SJCRH30 (cell line): ENCODE measurements around the gene TANK. TPM values are rescaled to one million over a fixed set of nuclear protein-coding genes. Genes with fewer than 3 reads are reported as not detected.
"Not testable (repeated sequence)": the region's sequence is repeated elsewhere in the genome, so short reads cannot be mapped to it uniquely, and the experiment has no call there.

Source experiments
- DNase-seq, 2 experiments: peaks; one replicate each; pipeline ENCODE4 v3.0.0-alpha.2; 2015 to 2020
- H3K27ac ChIP-seq: fragments of 250-450 bp; sonication (Bioruptor Pico); 2 replicates; pipeline ENCODE4 v1.5.1; 2020; ENCODE audit warnings: mild to moderate bottlenecking, moderate library complexity
- H3K27me3 ChIP-seq: fragments of 250-450 bp; sonication (Bioruptor Pico); 2 replicates; pipeline ENCODE4 v1.5.1; 2020; ENCODE audit warnings: mild to moderate bottlenecking, moderate library complexity
- H3K36me3 ChIP-seq: fragments of 250-450 bp; sonication (Bioruptor Pico); 2 replicates; pipeline ENCODE4 v1.5.1; 2020; ENCODE audit warnings: mild to moderate bottlenecking, moderate library complexity
- H3K4me1 ChIP-seq: fragments of 250-450 bp; sonication (Bioruptor Pico); 2 replicates; pipeline ENCODE4 v1.5.1; 2020; ENCODE audit warnings: mild to moderate bottlenecking, moderate library complexity
- H3K4me3 ChIP-seq: fragments of 250-450 bp; sonication (Bioruptor Pico); 2 replicates; pipeline ENCODE4 v1.5.1; 2020; ENCODE audit warnings: mild to moderate bottlenecking, moderate library complexity
- H3K9me3 ChIP-seq: fragments of 250-450 bp; sonication (Bioruptor Pico); replicated peaks from 2 replicates; pipeline ENCODE4 v1.5.1; 2020; ENCODE audit warnings: mild to moderate bottlenecking, moderate library complexity
- total RNA-seq: library from RNA; depleted of rRNA; stranded (reverse); fragments of >200 nt; shearing (Covaris generic); gene quantifications from 2 replicates; pipeline ENCODE4 v1.2.3, GENCODE V29; 2014

The TANK gene
- total RNA-seq, 1 experiment from 2014 or later: 45.2 TPM

- Histone ChIP-seq H3K4me1 (peaks cover 15% of the 10 kb centered on the region), H3K36me3 (no peaks in the 10 kb centered on the region), H3K9me3 (no peaks in the 10 kb centered on the region), H3K27me3 (no peaks in the 10 kb centered on the region), H3K4me3 (no peak overlapping the region), H3K27ac (peak overlapping the region; percentile 55)
- DNase-seq: no peak
Measured at GRCh38 chr2:161123531-161124030, 36.6 kb upstream of the TANK start.

DNA sequence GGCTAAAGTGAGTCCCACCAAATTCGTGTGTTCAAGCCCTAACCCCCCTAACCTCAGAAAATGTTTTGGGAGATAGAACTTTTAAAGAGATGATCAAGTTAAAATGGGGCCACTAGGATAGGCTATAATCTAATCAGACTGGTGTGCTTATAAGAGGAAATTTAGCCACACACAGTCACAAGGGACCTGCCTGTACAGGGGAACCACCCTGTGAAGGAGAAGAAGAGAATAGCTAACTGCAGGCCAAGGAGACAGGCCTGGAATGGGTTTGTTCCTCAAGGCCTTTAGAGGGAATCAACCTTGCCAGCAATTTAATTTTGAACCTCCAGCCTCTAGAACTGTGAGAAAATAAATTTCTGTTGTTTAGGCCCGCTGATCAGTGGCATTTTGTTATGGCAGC lies 36.0 kb upstream of the TANK start:
- Histone ChIP-seq H3K9me3 (no peaks in the 10 kb centered on the region), H3K4me3 (no peak overlapping the region), H3K27me3 (no peaks in the 10 kb centered on the region), H3K4me1 (peaks cover 15% of the 10 kb centered on the region), H3K27ac (no peak overlapping the region), H3K36me3 (no peaks in the 10 kb centered on the region)
- DNase-seq: no peak

DNA sequence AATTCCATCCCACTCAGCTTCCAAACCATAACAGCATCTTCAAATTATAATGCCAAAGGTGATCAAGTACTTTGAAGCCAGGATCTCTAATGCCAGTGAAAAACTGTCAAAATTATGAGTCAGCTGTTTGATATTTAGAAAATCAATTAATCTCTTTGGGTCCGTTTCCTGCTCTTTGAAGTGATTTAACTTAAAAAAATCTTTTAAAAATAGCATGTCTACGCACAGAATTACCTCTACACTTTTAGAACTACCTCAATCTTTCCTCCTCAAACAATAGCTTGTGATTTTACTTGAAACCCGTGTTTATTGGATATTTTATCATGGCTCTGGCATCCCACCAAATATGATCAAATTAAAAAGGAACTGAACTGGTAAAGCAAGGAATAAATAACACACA lies 31.3 kb upstream of the TANK start:
- Histone ChIP-seq H3K4me3 (no peak overlapping the region), H3K27ac (no peak overlapping the region), H3K9me3 (0 out of 2 replicates have a peak, but pooled peaks cover 5% of the 10 kb centered on the region), H3K36me3 (no peaks in the 10 kb centered on the region), H3K4me1 (peaks cover 14% of the 10 kb centered on the region), H3K27me3 (no peaks in the 10 kb centered on the region)
- DNase-seq: no peak

- no peaks in the 10 kb centered on the region for H3K36me3 ChIP-seq
- DNase-seq: no peak
Measured at GRCh38 chr2:161130354-161130753, 29.9 kb upstream of the TANK start.

DNA sequence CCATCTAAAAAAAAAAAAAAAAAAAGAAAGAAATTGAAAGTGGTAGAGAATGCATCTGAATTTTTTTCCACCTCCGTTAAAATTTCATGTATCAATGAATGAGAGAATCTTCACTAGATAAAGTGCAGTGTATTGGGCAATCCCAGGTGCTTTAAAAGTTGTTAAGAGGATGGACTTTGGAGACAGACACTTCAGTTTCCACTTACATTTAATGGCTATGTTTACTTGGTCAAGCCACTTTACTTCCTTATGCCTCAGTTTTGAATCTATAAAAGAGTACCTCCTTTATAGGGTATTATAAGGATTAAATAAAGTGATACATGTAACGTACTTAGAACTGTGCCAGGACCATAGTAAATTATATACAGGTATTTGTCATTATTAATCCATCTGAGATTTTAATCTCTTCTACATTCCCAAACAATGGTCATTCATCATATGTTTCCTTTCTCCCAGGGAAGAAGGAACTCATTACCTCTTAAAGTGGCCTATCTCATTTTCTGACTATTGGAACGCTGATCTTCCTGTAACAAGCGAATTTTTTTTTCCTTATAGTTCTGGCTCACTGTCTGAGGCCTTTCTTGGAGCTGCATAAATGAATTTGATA lies 29.1 kb upstream of the TANK start:
- Histone ChIP-seq H3K9me3 (0 out of 2 replicates have a peak, but pooled peaks cover 5% of the 10 kb centered on the region), H3K4me3 (no peak overlapping the region), H3K36me3 (no peaks in the 10 kb centered on the region), H3K4me1 (peaks cover 27% of the 10 kb centered on the region), H3K27me3 (no peaks in the 10 kb centered on the region), H3K27ac (no peak overlapping the region)
- DNase-seq: no peak

More at GRCh38 chr2:161130354-161130753, 29.9 kb upstream of the TANK start:
- H3K27ac ChIP-seq: peak overlapping the region; percentile 55
- H3K9me3 ChIP-seq: 0 out of 2 replicates have a peak, but pooled peaks cover 5% of the 10 kb centered on the region
- no peak overlapping the region for H3K4me3 ChIP-seq
- H3K27me3 ChIP-seq: no peaks in the 10 kb centered on the region
- peaks cover 18% of the 10 kb centered on the region for H3K4me1 ChIP-seq

- DNase-seq: no peak
Measured at GRCh38 chr2:161131804-161132203, 28.4 kb upstream of the TANK start.

GRCh38 chr2:161132384-161132783 lies 27.8 kb upstream of the TANK start:
- not testable (repeated sequence) for DNase-seq, H3K36me3 ChIP-seq, H3K4me3 ChIP-seq, H3K9me3 ChIP-seq, H3K27ac ChIP-seq, H3K27me3 ChIP-seq
- peaks cover 32% of the 10 kb centered on the region for H3K4me1 ChIP-seq

More at GRCh38 chr2:161131804-161132203, 28.4 kb upstream of the TANK start:
- Histone ChIP-seq H3K36me3 (no peaks in the 10 kb centered on the region), H3K9me3 (0 out of 2 replicates have a peak, but pooled peaks cover 5% of the 10 kb centered on the region), H3K4me1 (peaks cover 32% of the 10 kb centered on the region), H3K27me3 (no peaks in the 10 kb centered on the region), H3K27ac (no peak overlapping the region), H3K4me3 (no peak overlapping the region)

DNA sequence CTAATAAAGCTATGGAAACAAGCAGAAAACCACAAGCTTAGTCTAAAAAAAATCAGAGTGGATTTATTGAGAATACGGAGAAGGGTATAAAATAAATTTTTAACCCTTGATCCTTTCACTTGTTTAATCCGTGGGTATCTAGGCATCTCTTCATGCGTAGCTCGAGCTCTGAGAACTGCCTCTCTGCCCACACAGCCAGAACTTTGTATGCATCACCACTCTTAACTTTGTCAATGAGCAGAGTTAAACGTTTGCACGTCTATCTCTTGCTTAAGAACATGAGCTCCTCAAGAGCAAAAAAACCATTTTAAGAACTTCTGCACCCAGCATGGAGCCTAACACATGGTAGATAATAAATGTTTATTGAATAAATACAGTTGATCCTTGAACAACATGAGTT lies 26.9 kb upstream of the TANK start:
- H3K4me3 ChIP-seq: no peak overlapping the region
- no peak overlapping the region for H3K27ac ChIP-seq
- H3K4me1 ChIP-seq: peaks cover 32% of the 10 kb centered on the region
- no peaks in the 10 kb centered on the region for H3K27me3 ChIP-seq
- H3K9me3 ChIP-seq: 0 out of 2 replicates have a peak, but pooled peaks cover 5% of the 10 kb centered on the region
- DNase-seq: no peak
- H3K36me3 ChIP-seq: no peaks in the 10 kb centered on the region

DNA sequence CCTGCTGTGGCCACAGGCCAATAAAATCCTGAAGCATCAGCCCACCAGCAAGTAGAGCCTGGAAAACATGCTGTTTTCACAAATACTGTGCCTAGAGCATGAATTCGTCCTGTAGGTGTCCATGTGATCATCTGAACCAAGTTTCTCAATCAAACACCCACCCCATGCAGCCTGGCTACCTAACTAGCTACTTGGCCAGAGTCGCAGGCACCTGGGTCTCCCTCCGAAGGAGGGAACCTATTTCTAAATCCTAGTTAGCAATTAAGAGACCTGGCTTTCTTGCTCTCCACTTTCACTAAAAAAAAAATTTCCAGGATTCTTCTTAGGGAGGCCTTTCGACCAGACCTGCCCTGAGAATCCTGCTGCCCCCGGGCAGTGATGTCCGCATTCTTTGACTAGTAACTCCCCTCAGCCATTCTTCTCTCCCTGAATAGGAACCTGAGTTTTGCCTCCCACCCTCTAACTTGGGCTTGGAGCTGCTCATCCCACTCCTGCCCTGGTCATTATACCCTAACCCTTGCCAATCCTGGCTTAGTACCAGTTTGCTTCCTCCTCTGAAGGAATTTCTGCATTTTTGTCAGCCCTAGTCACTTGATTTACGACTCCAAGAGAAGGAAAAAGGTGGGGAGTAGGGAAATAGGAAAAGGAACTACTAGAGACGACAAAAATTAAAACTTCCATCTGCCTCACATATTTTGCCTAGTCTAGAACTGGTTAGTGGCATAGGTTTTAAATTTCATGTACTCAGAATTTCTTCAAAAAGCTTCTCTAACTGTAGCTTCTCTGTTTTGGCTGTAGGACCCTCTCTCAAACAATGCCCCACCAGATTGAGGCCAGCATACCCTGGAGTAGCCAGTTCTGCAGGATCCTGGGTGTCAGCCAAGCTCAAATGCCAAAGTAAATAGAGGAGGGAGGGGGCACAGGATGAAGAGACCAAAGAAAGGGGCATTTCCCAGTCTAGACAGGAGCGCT lies 25.4 kb upstream of the TANK start:
- H3K27ac ChIP-seq: peak overlapping the region; percentile 38; the same call in 1 of the 2 replicates
- H3K4me1 ChIP-seq: peaks cover 39% of the 10 kb centered on the region
- H3K27me3 ChIP-seq: no peaks in the 10 kb centered on the region
- H3K4me3 ChIP-seq: peak overlapping the region; percentile 35
- 0 out of 2 replicates have a peak, but pooled peaks cover 5% of the 10 kb centered on the region for H3K9me3 ChIP-seq
- H3K36me3 ChIP-seq: no peaks in the 10 kb centered on the region
- DNase-seq: peak; percentile 64 to 73

GRCh38 chr2:161135951-161136593 lies 24.2 kb upstream of the TANK start:
- Histone ChIP-seq H3K27ac (peak overlapping the region; percentile 38; the same call in 1 of the 2 replicates), H3K4me1 (peaks cover 36% of the 10 kb centered on the region), H3K9me3 (0 out of 2 replicates have a peak, but pooled peaks cover 5% of the 10 kb centered on the region), H3K36me3 (no peaks in the 10 kb centered on the region), H3K4me3 (no peak overlapping the region; the same call in 1 of the 2 replicates), H3K27me3 (no peaks in the 10 kb centered on the region)
- DNase-seq: no peak

DNA sequence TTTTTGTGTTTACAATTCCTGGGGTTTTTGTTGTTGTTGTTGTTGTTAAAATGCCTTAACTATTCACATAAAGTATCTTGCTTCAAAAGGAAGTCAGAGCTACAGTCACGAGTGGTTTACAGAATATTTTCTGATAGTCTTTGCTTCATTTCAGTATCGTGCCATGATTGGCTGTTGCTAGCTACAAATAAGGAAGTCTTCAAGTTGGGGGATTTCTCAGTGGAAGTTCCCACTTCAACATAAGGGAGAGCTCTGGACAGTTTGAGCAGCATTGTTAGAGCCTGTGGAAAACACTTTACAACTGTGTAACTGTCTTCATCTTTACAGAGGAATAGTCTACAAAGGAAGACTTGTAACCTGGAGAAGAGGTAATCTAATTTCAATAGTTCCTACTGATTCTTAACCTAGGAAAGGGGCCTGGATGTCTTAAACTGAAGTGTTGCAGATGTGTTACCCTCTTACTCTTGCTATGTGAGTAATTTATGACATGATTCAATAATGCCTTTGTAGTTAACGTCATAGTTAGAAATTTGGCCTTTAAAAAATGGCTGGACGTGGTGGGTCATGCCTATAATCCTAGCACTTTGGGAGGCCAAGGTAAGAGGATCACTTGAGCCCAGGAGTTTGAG lies 23.4 kb upstream of the TANK start:
- Histone ChIP-seq H3K4me3 (no peak overlapping the region), H3K9me3 (0 out of 2 replicates have a peak, but pooled peaks cover 5% of the 10 kb centered on the region), H3K4me1 (peaks cover 36% of the 10 kb centered on the region), H3K27ac (no peak overlapping the region), H3K27me3 (no peaks in the 10 kb centered on the region), H3K36me3 (no peaks in the 10 kb centered on the region)
- peak in 1 of 2 experiments; percentile 24 for DNase-seq

DNA sequence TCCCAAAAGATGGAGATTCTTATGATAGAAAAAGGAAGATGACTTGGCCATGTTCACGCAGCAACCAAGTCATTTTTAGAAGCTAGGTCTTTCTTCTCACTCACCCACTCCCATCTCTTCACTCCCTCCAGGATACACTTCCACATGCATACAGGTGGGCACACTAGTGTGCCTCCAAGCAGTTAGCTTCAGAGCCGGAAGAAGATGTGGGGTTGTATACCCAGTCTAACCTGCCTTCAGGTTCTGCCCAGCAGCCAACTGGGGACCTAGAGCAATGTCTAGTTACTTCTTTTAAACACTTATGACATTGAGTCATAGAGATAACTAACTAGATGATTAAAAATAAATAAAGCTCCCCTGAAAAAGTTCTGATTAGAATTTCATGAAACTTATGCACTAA lies 21.8 kb upstream of the TANK start:
- H3K4me1 ChIP-seq: peaks cover 36% of the 10 kb centered on the region
- no peaks in the 10 kb centered on the region for H3K27me3 ChIP-seq
- H3K27ac ChIP-seq: no peak overlapping the region
- H3K9me3 ChIP-seq: no peaks in the 10 kb centered on the region
- no peak overlapping the region for H3K4me3 ChIP-seq
- H3K36me3 ChIP-seq: no peaks in the 10 kb centered on the region
- DNase-seq: no peak

GRCh38 chr2:161139098-161139987 lies 20.9 kb upstream of the TANK start:
- Histone ChIP-seq H3K27ac (peak overlapping the region; percentile 27), H3K4me3 (no peak overlapping the region), H3K4me1 (peaks cover 36% of the 10 kb centered on the region), H3K27me3 (no peaks in the 10 kb centered on the region), H3K36me3 (no peaks in the 10 kb centered on the region), H3K9me3 (no peaks in the 10 kb centered on the region)
- peak; percentile 15 to 51 for DNase-seq
